Measurements from ENCODE around the gene SLC17A7. TPM values are rescaled to one million over a fixed set of nuclear protein-coding genes. Genes with fewer than 3 reads are reported as not detected.

SLC17A7 gene
- total RNA-seq, 4 donors from 2014 or later = 0.60 to 1.2 (median 1.1) TPM

DNA sequence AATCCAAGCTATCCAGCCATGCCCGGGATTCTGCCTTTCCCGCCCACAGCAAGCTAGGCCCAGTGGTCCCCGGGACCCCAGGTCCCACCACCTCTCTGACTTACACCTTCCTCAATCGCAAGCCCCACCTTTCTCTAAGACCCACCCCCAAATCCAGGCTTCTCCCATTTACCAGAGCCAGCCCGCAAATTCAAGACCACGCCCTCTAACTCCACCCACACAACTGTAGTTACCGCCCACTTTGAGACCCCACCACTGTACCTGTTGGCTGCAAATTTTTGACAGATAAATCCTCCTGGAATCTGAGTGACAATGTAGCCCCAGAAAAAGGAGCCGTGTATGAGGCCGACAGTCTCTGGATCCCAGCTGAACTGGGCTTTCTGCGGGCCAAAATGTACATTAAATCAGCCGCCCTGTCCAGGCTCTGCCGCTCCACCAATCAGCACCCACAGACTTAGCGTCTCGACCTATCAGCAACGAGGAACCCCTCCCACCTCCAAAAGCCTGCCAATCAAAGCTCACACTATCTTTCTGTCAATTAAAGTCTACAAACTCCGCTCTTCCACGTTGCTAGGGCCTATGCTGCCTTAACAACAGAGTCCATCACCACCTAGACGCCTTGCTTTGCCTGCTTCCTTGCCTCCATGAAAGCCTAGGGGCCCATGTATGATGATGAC is 6.3 kb downstream of the SLC17A7 start:
- Histone ChIP-seq H3K27ac (no peak overlapping the region), H3K27me3 (peaks cover 100% of the 10 kb centered on the region), H3K9me3 (no peaks in the 10 kb centered on the region), H3K4me1 (peaks cover 6% of the 10 kb centered on the region), H3K4me3 (no peak overlapping the region), H3K36me3 (no peaks in the 10 kb centered on the region)
- TF ChIP-seq POLR2A (IDR thresholded peaks at IDR 0.05) = no peak
- TF ChIP-seq, protein P1, sequence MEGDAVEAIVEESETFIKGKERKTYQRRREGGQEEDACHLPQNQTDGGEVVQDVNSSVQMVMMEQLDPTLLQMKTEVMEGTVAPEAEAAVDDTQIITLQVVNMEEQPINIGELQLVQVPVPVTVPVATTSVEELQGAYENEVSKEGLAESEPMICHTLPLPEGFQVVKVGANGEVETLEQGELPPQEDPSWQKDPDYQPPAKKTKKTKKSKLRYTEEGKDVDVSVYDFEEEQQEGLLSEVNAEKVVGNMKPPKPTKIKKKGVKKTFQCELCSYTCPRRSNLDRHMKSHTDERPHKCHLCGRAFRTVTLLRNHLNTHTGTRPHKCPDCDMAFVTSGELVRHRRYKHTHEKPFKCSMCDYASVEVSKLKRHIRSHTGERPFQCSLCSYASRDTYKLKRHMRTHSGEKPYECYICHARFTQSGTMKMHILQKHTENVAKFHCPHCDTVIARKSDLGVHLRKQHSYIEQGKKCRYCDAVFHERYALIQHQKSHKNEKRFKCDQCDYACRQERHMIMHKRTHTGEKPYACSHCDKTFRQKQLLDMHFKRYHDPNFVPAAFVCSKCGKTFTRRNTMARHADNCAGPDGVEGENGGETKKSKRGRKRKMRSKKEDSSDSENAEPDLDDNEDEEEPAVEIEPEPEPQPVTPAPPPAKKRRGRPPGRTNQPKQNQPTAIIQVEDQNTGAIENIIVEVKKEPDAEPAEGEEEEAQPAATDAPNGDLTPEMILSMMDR (IDR thresholded peaks at IDR 0.05) = no peak
- TF ChIP-seq POLR2AphosphoS5 (IDR thresholded peaks at IDR 0.05) = no peak
- no peak for TF ChIP-seq EP300 (IDR thresholded peaks at IDR 0.05)
- DNase-seq (ENCODE audit: low spot score in 2 of 2) = peak in 1 of 2 donors; percentile 54
- WGBS = 94% methylated on average over 18 of the region's 18 CpGs

DNA sequence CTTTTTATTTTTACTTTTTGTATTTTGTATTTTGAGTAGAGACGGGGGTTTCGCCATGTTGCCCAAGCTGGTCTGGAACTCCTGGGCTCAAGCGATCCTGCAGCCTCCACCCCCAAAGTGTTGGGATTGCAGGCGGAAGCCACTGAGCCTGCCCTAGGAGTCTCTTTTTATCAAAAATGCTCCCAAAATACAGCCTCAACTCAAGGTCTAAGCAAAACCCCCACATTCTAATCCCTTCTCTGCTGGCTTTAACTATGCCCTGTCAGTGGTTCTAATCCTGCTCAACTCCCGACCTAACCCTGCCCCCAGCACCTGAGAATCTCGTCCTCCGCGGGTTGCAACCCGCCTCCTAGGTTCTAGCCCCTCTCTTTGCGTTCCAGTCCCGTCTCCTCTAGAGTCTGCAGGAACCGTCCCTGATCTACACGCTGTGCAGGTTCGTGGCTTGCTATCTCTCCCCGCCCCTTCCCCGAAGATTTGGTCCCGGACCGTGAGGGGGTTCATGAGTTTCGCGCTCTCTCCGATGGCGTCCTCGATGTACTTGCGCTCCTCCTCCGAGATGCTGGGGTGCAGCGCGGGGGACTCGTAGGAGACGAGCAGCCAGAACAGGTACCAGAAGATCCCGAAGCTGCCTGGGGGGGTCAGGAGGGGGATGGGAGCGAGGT is 8.0 kb downstream of the SLC17A7 start:
- peaks cover 8% of the 10 kb centered on the region for H3K4me1 ChIP-seq
- no peaks in the 10 kb centered on the region for H3K36me3 ChIP-seq
- no peak for TF ChIP-seq EP300 (IDR thresholded peaks at IDR 0.05)
- TF ChIP-seq POLR2AphosphoS5 (IDR thresholded peaks at IDR 0.05) = no peak
- WGBS = 39% methylated on average over 31 of the region's 31 CpGs
- peaks cover 96% of the 10 kb centered on the region for H3K27me3 ChIP-seq
- no peak overlapping the region for H3K4me3 ChIP-seq
- no peak for DNase-seq (ENCODE audit: low spot score in 2 of 2)
- no peaks in the 10 kb centered on the region for H3K9me3 ChIP-seq
- no peak overlapping the region for H3K27ac ChIP-seq

DNA sequence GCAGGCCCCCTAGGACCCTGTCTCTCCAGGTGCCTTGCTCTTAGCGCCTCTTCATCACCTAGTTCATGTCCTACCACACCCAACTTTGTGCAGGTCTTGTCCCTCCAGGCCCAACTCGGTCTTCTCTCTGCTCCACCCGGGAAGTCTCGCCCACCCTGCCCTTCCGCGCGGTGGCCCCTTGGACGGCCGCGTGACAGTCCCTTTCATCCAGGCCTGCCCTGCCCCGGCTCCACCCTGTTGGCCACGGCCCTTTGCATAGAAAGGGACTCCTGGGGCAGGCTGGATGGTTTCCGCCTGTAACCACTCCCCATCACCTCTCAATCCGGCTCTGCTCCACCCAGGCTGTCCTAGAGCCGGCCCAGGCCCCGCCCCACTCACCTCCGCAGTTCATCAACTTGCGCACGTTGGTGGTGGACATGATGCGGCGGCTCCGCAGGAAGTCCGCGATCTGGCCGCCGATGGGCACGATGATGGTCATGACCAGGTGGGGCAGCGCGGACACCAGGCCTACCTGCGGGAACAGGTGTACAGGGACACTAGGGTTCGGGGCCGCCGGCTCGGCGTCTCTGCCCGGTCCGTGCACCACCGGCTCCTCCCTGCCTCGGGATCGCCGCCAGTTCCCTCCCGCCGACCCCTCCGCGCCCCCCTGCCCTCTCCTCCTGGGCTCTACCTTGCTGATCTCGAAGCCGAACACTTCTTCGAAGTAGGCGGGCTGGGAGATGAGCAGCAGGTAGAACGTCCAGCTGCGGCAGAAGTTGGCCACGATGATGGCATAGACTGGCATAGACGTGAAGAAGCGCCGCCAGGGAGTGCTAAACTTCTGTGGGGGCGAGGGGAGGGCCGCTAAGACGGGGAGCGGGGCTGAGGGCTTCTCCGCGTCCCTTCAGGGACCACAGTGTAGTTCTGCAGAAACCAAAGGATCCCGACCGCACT is 8.9 kb downstream of the SLC17A7 start:
- WGBS = 22% methylated on average over 45 of the region's 63 CpGs
- H3K27ac ChIP-seq = no peak overlapping the region

DNA sequence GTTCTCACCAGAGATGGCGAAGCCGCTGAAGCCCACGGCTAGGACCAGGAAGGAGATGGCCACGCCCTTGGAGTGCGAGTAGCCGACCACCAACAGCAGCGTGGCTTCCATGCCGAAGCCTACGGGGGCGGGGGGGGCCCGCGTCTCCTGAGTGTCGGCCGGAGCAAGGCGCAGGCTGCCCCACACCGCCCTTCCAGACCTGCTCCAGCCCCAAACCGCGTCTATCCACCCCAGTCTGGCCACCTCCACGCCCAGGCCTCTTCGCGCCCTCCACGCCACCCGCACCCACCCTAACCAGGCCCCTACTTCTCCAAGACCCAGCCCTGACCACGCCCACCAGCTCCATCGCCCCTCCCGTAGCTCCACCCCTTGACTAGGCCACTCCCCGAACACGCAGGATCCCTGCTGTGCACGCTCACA is 10.0 kb downstream of the SLC17A7 start:
- no peaks in the 10 kb centered on the region for H3K36me3 ChIP-seq
- peaks cover 96% of the 10 kb centered on the region for H3K27me3 ChIP-seq
- no peak overlapping the region for H3K4me3 ChIP-seq
- no peaks in the 10 kb centered on the region for H3K9me3 ChIP-seq
- H3K4me1 ChIP-seq = peaks cover 12% of the 10 kb centered on the region
- H3K27ac ChIP-seq = no peak overlapping the region
- peak in 1 of 2 donors; percentile 73 for DNase-seq (ENCODE audit: low spot score in 2 of 2)
- TF ChIP-seq, protein P1 (IDR thresholded peaks at IDR 0.05) = no peak
- TF ChIP-seq POLR2A (IDR thresholded peaks at IDR 0.05) (no peak), POLR2AphosphoS5 (IDR thresholded peaks at IDR 0.05) (no peak), EP300 (IDR thresholded peaks at IDR 0.05) (no peak)
- WGBS = 64% methylated on average over 29 of the region's 29 CpGs

More for the DNA sequence above, 8.9 kb downstream of the SLC17A7 start:
- no peak overlapping the region for H3K4me3 ChIP-seq
- no peaks in the 10 kb centered on the region for H3K36me3 ChIP-seq
- peak in 1 of 2 donors; percentile 58 for DNase-seq (ENCODE audit: low spot score in 2 of 2)
- H3K9me3 ChIP-seq = no peaks in the 10 kb centered on the region
- TF ChIP-seq, protein P1 (IDR thresholded peaks at IDR 0.05) = no peak
- TF ChIP-seq EP300 (IDR thresholded peaks at IDR 0.05) (no peak), POLR2A (IDR thresholded peaks at IDR 0.05) (no peak), POLR2AphosphoS5 (IDR thresholded peaks at IDR 0.05) (no peak)
- H3K4me1 ChIP-seq = peaks cover 16% of the 10 kb centered on the region
- H3K27me3 ChIP-seq = peaks cover 96% of the 10 kb centered on the region

DNA sequence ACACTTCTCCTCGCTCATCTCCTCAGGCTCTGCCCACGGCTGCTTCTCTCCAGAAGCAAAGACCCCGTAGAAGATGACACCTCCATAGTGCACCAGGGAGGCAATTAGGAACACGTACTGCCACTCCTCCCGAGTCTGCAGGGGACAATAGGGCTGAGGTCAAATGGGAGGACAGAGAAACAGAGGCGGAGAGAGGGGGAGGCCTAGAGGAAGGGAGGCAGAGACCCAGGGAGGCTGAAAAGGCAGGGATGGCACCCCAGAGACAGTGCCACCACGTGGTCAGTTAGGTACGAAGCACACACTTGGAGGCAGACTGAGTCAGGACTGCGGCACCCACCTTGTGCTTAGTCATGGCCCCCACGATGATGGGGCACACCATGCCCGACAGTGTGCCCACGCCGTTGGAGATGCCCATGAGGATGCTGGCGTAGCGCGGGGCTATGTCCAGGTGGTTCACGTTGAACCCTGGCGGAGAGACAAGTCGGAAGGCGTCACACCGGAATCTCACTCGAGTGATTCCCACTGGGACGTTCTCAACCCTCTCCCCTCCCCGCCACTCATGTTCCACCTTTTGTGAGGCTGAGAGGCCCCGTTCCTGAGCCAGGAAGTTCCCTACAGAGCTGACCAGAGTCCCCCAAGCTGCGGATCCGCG is 10.5 kb downstream of the SLC17A7 start:
- peaks cover 12% of the 10 kb centered on the region for H3K4me1 ChIP-seq
- no peaks in the 10 kb centered on the region for H3K9me3 ChIP-seq
- no peak overlapping the region for H3K27ac ChIP-seq
- WGBS = 77% methylated on average over 26 of the region's 28 CpGs
- H3K4me3 ChIP-seq = no peak overlapping the region
- H3K27me3 ChIP-seq = peaks cover 96% of the 10 kb centered on the region
- DNase-seq (ENCODE audit: low spot score in 2 of 2) = peak in 1 of 2 donors; percentile 61
- H3K36me3 ChIP-seq = no peaks in the 10 kb centered on the region
- TF ChIP-seq EP300 (IDR thresholded peaks at IDR 0.05) = no peak

Data from suprapubic skin (tissue), 4 donors.